ENCODE data around the gene KRT15.

KRT15 gene

GRCh38 chr17:41535764-41536481, 17.2 kb upstream of the KRT15 start:
- Histone ChIP-seq H3K27ac (ENCODE audit: insufficient read depth, low read depth, low read length, poor library complexity, severe bottlenecking) (no peak overlapping the region), H3K36me3 (ENCODE audit: control insufficient read depth, insufficient read depth, low read length) (no peaks in the 10 kb centered on the region), H3K27me3 (ENCODE audit: control insufficient read depth, insufficient read depth, low read length, poor library complexity, severe bottlenecking) (no peaks in the 10 kb centered on the region), H3K4me1 (ENCODE audit: control insufficient read depth, insufficient read depth, low read length) (peaks cover 6% of the 10 kb centered on the region), H3K9me3 (ENCODE audit: control insufficient read depth, low read length) (no peaks in the 10 kb centered on the region), H3K4me3 (ENCODE audit: insufficient read depth, low read depth, low read length) (no peak overlapping the region)
- WGBS, 2 experiments: 78 to 83% methylated on average over 15 of the region's 15 CpGs

GRCh38 chr17:41534899-41535546, 16.3 kb upstream of the KRT15 start:
- Histone ChIP-seq H3K27me3 (ENCODE audit: control insufficient read depth, insufficient read depth, low read length, poor library complexity, severe bottlenecking) (no peaks in the 10 kb centered on the region), H3K9me3 (ENCODE audit: control insufficient read depth, low read length) (no peaks in the 10 kb centered on the region), H3K4me1 (ENCODE audit: control insufficient read depth, insufficient read depth, low read length) (peaks cover 6% of the 10 kb centered on the region), H3K4me3 (ENCODE audit: insufficient read depth, low read depth, low read length) (no peak overlapping the region), H3K27ac (ENCODE audit: insufficient read depth, low read depth, low read length, poor library complexity, severe bottlenecking) (no peak overlapping the region), H3K36me3 (ENCODE audit: control insufficient read depth, insufficient read depth, low read length) (no peaks in the 10 kb centered on the region)
- WGBS, 2 experiments: 75 to 84% methylated on average over 7 of the region's 7 CpGs

- Histone ChIP-seq H3K9me3 (ENCODE audit: control insufficient read depth, low read length) (no peaks in the 10 kb centered on the region), H3K4me1 (ENCODE audit: control insufficient read depth, insufficient read depth, low read length) (peaks cover 14% of the 10 kb centered on the region), H3K4me3 (ENCODE audit: insufficient read depth, low read depth, low read length) (no peak overlapping the region), H3K36me3 (ENCODE audit: control insufficient read depth, insufficient read depth, low read length) (no peaks in the 10 kb centered on the region), H3K27me3 (ENCODE audit: control insufficient read depth, insufficient read depth, low read length, poor library complexity, severe bottlenecking) (peaks cover 1% of the 10 kb centered on the region), H3K27ac (ENCODE audit: insufficient read depth, low read depth, low read length, poor library complexity, severe bottlenecking) (no peak overlapping the region)
- WGBS, 2 experiments: 98% methylated on average over 7 of the region's 7 CpGs
Measured at GRCh38 chr17:41533613-41534012, 14.9 kb upstream of the KRT15 start.

- WGBS, 2 experiments: 92 to 93% methylated on average over 9 of the region's 9 CpGs
- Histone ChIP-seq H3K36me3 (ENCODE audit: control insufficient read depth, insufficient read depth, low read length) (no peaks in the 10 kb centered on the region), H3K9me3 (ENCODE audit: control insufficient read depth, low read length) (no peaks in the 10 kb centered on the region), H3K4me3 (ENCODE audit: insufficient read depth, low read depth, low read length) (no peak overlapping the region), H3K27ac (ENCODE audit: insufficient read depth, low read depth, low read length, poor library complexity, severe bottlenecking) (no peak overlapping the region), H3K4me1 (ENCODE audit: control insufficient read depth, insufficient read depth, low read length) (peaks cover 17% of the 10 kb centered on the region), H3K27me3 (ENCODE audit: control insufficient read depth, insufficient read depth, low read length, poor library complexity, severe bottlenecking) (peaks cover 7% of the 10 kb centered on the region)
Measured at GRCh38 chr17:41532947-41533570, 14.4 kb upstream of the KRT15 start.

- H3K4me1 ChIP-seq (ENCODE audit: control insufficient read depth, insufficient read depth, low read length): peaks cover 18% of the 10 kb centered on the region
- H3K36me3 ChIP-seq (ENCODE audit: control insufficient read depth, insufficient read depth, low read length): no peaks in the 10 kb centered on the region
- 75 to 87% methylated on average over 1 of the region's 1 CpG for WGBS, 2 experiments
- no peaks in the 10 kb centered on the region for H3K9me3 ChIP-seq (ENCODE audit: control insufficient read depth, low read length)
- no peak overlapping the region for H3K27ac ChIP-seq (ENCODE audit: insufficient read depth, low read depth, low read length, poor library complexity, severe bottlenecking)
- H3K27me3 ChIP-seq (ENCODE audit: control insufficient read depth, insufficient read depth, low read length, poor library complexity, severe bottlenecking): peaks cover 16% of the 10 kb centered on the region
- H3K4me3 ChIP-seq (ENCODE audit: insufficient read depth, low read depth, low read length): no peak overlapping the region
Measured at GRCh38 chr17:41531993-41532392, 13.3 kb upstream of the KRT15 start.

- WGBS, 2 experiments: 91 to 93% methylated on average over 8 of the region's 8 CpGs
- H3K27me3 ChIP-seq (ENCODE audit: control insufficient read depth, insufficient read depth, low read length, poor library complexity, severe bottlenecking): peaks cover 16% of the 10 kb centered on the region
Measured at GRCh38 chr17:41530062-41531048, 11.7 kb upstream of the KRT15 start.

GRCh38 chr17:41529491-41529915, 10.8 kb upstream of the KRT15 start:
- 53 to 57% methylated on average over 5 of the region's 5 CpGs for WGBS, 2 experiments
- H3K9me3 ChIP-seq (ENCODE audit: control insufficient read depth, low read length): no peaks in the 10 kb centered on the region
- no peak overlapping the region for H3K27ac ChIP-seq (ENCODE audit: insufficient read depth, low read depth, low read length, poor library complexity, severe bottlenecking)
- H3K36me3 ChIP-seq (ENCODE audit: control insufficient read depth, insufficient read depth, low read length): peaks cover 7% of the 10 kb centered on the region
- H3K27me3 ChIP-seq (ENCODE audit: control insufficient read depth, insufficient read depth, low read length, poor library complexity, severe bottlenecking): peaks cover 16% of the 10 kb centered on the region
- no peak overlapping the region for H3K4me3 ChIP-seq (ENCODE audit: insufficient read depth, low read depth, low read length)
- H3K4me1 ChIP-seq (ENCODE audit: control insufficient read depth, insufficient read depth, low read length): peaks cover 21% of the 10 kb centered on the region

More at GRCh38 chr17:41530062-41531048, 11.7 kb upstream of the KRT15 start:
- no peak overlapping the region for H3K4me3 ChIP-seq (ENCODE audit: insufficient read depth, low read depth, low read length)
- H3K9me3 ChIP-seq (ENCODE audit: control insufficient read depth, low read length): no peaks in the 10 kb centered on the region
- no peak overlapping the region for H3K27ac ChIP-seq (ENCODE audit: insufficient read depth, low read depth, low read length, poor library complexity, severe bottlenecking)
- H3K36me3 ChIP-seq (ENCODE audit: control insufficient read depth, insufficient read depth, low read length): peaks cover 1% of the 10 kb centered on the region
- peaks cover 21% of the 10 kb centered on the region for H3K4me1 ChIP-seq (ENCODE audit: control insufficient read depth, insufficient read depth, low read length)

- Histone ChIP-seq H3K36me3 (ENCODE audit: control insufficient read depth, insufficient read depth, low read length) (peaks cover 12% of the 10 kb centered on the region), H3K27ac (ENCODE audit: insufficient read depth, low read depth, low read length, poor library complexity, severe bottlenecking) (no peak overlapping the region), H3K4me1 (ENCODE audit: control insufficient read depth, insufficient read depth, low read length) (peaks cover 21% of the 10 kb centered on the region), H3K27me3 (ENCODE audit: control insufficient read depth, insufficient read depth, low read length, poor library complexity, severe bottlenecking) (peaks cover 16% of the 10 kb centered on the region), H3K9me3 (ENCODE audit: control insufficient read depth, low read length) (no peaks in the 10 kb centered on the region), H3K4me3 (ENCODE audit: insufficient read depth, low read depth, low read length) (no peak overlapping the region)
- 48 to 63% methylated on average over 10 of the region's 10 CpGs for WGBS, 2 experiments
Measured at GRCh38 chr17:41528959-41529353, 10.3 kb upstream of the KRT15 start.

GRCh38 chr17:41527063-41528023, 8.7 kb upstream of the KRT15 start:
- peaks cover 16% of the 10 kb centered on the region for H3K27me3 ChIP-seq (ENCODE audit: control insufficient read depth, insufficient read depth, low read length, poor library complexity, severe bottlenecking)
- WGBS, 2 experiments: 3 to 4% methylated on average over 62 of the region's 62 CpGs
- peaks cover 24% of the 10 kb centered on the region for H3K36me3 ChIP-seq (ENCODE audit: control insufficient read depth, insufficient read depth, low read length)
- peak overlapping the region; percentile 86 for H3K4me3 ChIP-seq (ENCODE audit: insufficient read depth, low read depth, low read length)
- H3K27ac ChIP-seq (ENCODE audit: insufficient read depth, low read depth, low read length, poor library complexity, severe bottlenecking): peak overlapping the region; percentile 16
- peaks cover 21% of the 10 kb centered on the region for H3K4me1 ChIP-seq (ENCODE audit: control insufficient read depth, insufficient read depth, low read length)
- H3K9me3 ChIP-seq (ENCODE audit: control insufficient read depth, low read length): no peaks in the 10 kb centered on the region

All from ectodermal cell (in vitro differentiated cells).